ENCODE data around the gene RAB22A. TPM values are rescaled to one million over a fixed set of nuclear protein-coding genes. Genes with fewer than 3 reads are reported as not detected.

Gene RAB22A, protein sequence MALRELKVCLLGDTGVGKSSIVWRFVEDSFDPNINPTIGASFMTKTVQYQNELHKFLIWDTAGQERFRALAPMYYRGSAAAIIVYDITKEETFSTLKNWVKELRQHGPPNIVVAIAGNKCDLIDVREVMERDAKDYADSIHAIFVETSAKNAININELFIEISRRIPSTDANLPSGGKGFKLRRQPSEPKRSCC
- total RNA-seq = 10 to 100 TPM in 3 of 4 donors, 1 to 10 TPM in 1; 4.2 to 25.9 (median 20.7) TPM

- intact Hi-C loops (cut with DNase I; ENCODE audit: low total_unique reads) = loop anchor here (10.0 kb wide), 1 partner anchor 135 kb away; no protein-coding TSS in a partner anchor
- peak; percentile 89 for DNase-seq
- H3K4me1 ChIP-seq = peaks cover 9 to 50% (median 29%) of the 10 kb centered on the region in 4 donors
- H3K27ac ChIP-seq = peak within 1 kb of the TSS; percentile 90 to 91 (median 90)
- peak within 1 kb of the TSS; percentile 78 to 98 (median 88) for H3K4me3 ChIP-seq
- peak; percentile 31 to 85 (median 76) for TF ChIP-seq POLR2AphosphoS5 (IDR thresholded peaks at IDR 0.05)
- no peak for TF ChIP-seq CTCF (IDR thresholded peaks at IDR 0.05)
- TF ChIP-seq POLR2A (IDR thresholded peaks at IDR 0.05) = peak; percentile 1
- 0% methylated on average over 44 of the region's 73 CpGs; no CpG with 5 or more reads in 1 of the 2 donors for WGBS, 2 donors (ENCODE audit: low coverage in 1 of 2)
- no peaks in the 10 kb centered on the region for H3K27me3 ChIP-seq
- peaks cover 0 to 5% (median 0%) of the 10 kb centered on the region in 4 donors for H3K36me3 ChIP-seq
- no peaks in the 10 kb centered on the region for H3K9me3 ChIP-seq
- in situ Hi-C loops (cut with MboI; ENCODE audit: low pct_ligation_motif_present in 1 of 4, low pct_unique_long_range_greater_than_20kb in 1 of 4, low sequenced_read_pairs in 3 of 4) = loop anchor here in 2 of 4 donors (5.0 to 25.0 kb wide), 2 partner anchors 83 to 103 kb away; no protein-coding TSS in a partner anchor
Measured at GRCh38 chr20:58309591-58310290, at the start of gene RAB22A. Gene RAB22A (plus strand): TSS chr20:58309715. CDS start chr20:58309977, 262 bp downstream.

DNA sequence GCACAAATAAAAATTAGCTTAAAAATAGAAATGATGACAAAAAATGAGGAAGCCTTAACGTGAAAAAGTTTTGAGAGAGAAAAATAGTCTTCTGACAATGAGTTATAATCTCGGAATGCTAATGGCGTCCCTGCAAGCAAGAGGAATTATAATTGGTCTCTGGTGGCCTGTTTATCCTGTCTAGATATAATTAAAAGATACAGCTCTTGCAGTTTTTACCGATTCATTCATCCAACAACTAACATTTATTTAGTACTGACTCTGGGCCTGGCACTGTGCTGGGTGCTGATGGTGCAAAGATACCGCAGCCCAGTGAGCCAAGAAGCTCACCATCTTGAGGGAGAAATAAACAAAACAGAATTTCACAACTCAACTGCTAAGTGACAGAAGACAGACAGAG, 49.5 kb upstream of the RAB22A start:
- H3K4me3 ChIP-seq = no peak overlapping the region
- peaks cover 0 to 10% (median 5%) of the 10 kb centered on the region in 4 donors for H3K4me1 ChIP-seq
- no peak for DNase-seq
- 92 to 95% methylated on average over 4 to 5 of the region's 5 CpGs for WGBS, 2 donors (ENCODE audit: low coverage in 1 of 2)
- H3K9me3 ChIP-seq = no peaks in the 10 kb centered on the region
- in situ Hi-C loops (cut with MboI; ENCODE audit: low pct_ligation_motif_present in 1 of 4, low pct_unique_long_range_greater_than_20kb in 1 of 4, low sequenced_read_pairs in 3 of 4) = no loop called here
- H3K36me3 ChIP-seq = peaks cover 0 to 3% (median 0%) of the 10 kb centered on the region in 4 donors
- intact Hi-C loops (cut with DNase I; ENCODE audit: low total_unique reads) = no loop called here
- no peaks in the 10 kb centered on the region for H3K27me3 ChIP-seq
- TF ChIP-seq CTCF (IDR thresholded peaks at IDR 0.05) (no peak), EP300 (IDR thresholded peaks at IDR 0.05; ENCODE audit: low read depth) (no peak), POLR2AphosphoS5 (IDR thresholded peaks at IDR 0.05) (no peak), POLR2A (IDR thresholded peaks at IDR 0.05) (no peak)
- H3K27ac ChIP-seq = no peak overlapping the region

GRCh38 chr20:58261660-58262059, 47.9 kb upstream of the RAB22A start:
- TF ChIP-seq CTCF (IDR thresholded peaks at IDR 0.05) (no peak), POLR2AphosphoS5 (IDR thresholded peaks at IDR 0.05) (no peak), POLR2A (IDR thresholded peaks at IDR 0.05) (no peak), EP300 (IDR thresholded peaks at IDR 0.05; ENCODE audit: low read depth) (no peak)
- Histone ChIP-seq H3K27ac (no peak overlapping the region), H3K4me3 (no peak overlapping the region), H3K9me3 (no peaks in the 10 kb centered on the region), H3K36me3 (peaks cover 0 to 3% (median 0%) of the 10 kb centered on the region in 4 donors), H3K4me1 (peaks cover 0 to 11% (median 5%) of the 10 kb centered on the region in 4 donors), H3K27me3 (no peaks in the 10 kb centered on the region)
- no peak for DNase-seq
- intact Hi-C loops (cut with DNase I; ENCODE audit: low total_unique reads) (no loop called here), in situ Hi-C loops (cut with MboI; ENCODE audit: low pct_ligation_motif_present in 1 of 4, low pct_unique_long_range_greater_than_20kb in 1 of 4, low sequenced_read_pairs in 3 of 4) (no loop called here)
- 77 to 89% methylated on average over 3 of the region's 3 CpGs for WGBS, 2 donors (ENCODE audit: low coverage in 1 of 2)

GRCh38 chr20:58264271-58264670, 45.2 kb upstream of the RAB22A start:
- Histone ChIP-seq H3K36me3 (no peaks in the 10 kb centered on the region), H3K27me3 (no peaks in the 10 kb centered on the region), H3K4me3 (no peak overlapping the region), H3K27ac (peak overlapping the region in 3 of 4 donors; percentile 30 to 60 (median 58)), H3K9me3 (no peaks in the 10 kb centered on the region), H3K4me1 (peaks cover 0 to 28% (median 13%) of the 10 kb centered on the region in 4 donors)
- TF ChIP-seq CTCF (IDR thresholded peaks at IDR 0.05) (no peak), POLR2AphosphoS5 (IDR thresholded peaks at IDR 0.05) (peak in 1 of 3 donors; percentile 28)
- intact Hi-C loops (cut with DNase I; ENCODE audit: low total_unique reads) = no loop called here
- 51 to 80% methylated on average over 6 of the region's 6 CpGs for WGBS, 2 donors (ENCODE audit: low coverage in 1 of 2)
- in situ Hi-C loops (cut with MboI; ENCODE audit: low pct_ligation_motif_present in 1 of 4, low pct_unique_long_range_greater_than_20kb in 1 of 4, low sequenced_read_pairs in 3 of 4) = no loop called here
- DNase-seq = no peak
